HG03095 (cell line): Measurements from ENCODE around the gene TRIM38.

Experiments
- ATAC-seq: cut with Tn5 transposase; IDR thresholded peaks from one replicate; pipeline ENCODE4 v1.9.1; 2021; ENCODE audit warnings: moderate library complexity; ENCODE audit not compliant: unreplicated experiment

The TRIM38 gene

DNA sequence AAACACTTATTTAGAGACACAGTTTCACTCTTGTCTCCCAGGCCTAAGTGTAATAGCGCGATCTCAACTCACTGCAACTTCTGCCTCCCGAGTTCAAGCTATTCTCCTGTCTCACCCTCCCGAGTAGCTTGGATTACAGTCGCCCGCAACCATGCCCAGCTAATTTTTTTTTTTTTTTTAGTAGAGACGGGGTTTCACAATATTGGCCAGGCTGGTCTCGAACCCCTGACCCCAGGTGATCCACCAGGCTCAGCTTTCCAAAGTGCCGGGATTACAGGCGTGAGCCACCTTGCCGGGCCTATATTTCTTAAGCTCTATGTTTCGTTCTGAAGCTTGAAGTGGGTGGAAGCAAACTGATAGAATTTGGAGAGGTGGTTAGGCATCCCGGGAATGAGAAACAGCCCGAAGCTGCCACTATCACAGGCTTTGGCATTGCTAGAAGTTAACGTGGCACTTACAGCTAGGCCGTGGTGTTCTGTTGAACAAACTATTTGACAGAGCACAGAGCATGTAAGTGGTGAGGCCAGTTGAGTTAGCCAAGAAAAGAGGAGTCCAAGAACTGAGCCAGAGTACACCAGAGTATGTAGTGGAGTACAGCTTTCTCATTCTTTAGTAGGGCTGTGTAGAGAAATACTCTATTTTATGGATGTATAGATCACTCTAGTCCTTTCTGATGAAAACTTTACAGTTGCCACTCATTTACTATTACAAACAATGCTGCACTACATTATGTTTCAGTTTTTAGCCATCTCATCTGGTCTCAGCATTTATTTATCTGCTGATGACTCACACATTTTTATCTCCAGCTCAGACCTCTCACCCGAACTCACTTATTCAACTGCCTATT is 62.7 kb downstream of the TRIM38 start:
- ATAC-seq = no peak

DNA sequence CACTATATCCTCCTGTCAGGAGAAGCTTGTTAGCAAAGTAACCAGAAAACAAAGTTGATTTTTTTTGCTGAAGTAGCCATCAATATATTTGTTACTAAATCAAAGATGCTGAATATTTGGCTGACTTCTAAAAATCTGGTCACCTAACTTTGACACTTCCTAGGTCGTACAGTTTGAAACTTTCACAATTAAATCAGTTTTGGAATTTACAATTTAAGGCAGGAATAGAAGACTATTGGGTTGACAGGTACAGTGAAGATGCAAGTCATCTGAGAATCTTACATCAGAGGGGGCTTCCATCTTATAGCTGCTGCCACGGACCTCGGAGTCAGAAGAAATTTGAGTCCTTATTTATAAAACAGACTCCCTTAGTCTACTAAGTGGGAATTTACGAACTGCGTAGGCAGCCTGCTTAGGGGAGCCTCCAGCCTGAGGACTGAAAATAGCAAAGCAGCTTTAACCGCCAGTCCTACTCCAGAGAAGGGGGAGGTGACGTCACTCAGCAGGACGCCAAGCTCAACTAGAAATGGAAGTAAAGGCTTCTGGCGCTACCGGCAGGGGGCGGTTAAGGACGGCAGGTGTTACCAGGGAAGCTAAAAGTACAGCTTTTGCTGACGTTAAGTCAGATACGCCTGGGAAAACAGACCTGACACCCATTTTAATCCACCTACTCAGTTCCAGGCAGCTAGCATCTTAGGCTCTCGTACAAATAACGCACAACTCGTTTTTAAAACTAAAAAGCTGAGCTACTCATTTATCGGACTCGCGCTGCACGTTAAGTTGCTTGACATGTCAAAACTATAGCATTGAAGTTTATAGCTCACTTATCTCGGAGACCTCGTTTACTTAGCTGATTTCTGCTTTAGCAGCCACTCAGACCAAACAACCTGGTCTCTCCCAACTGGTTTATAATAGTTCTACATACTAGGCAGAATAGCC is 63.6 kb downstream of the TRIM38 start:
- peak; percentile 37 for ATAC-seq

- peak; percentile 33 for ATAC-seq
These were observed 64.4 kb downstream of the TRIM38 start for GRCh38 chr6:26026833-26027490.

- no peak for ATAC-seq
These were observed 65.0 kb downstream of the TRIM38 start for GRCh38 chr6:26027491-26028211.

GRCh38 chr6:26028212-26028745 is 65.7 kb downstream of the TRIM38 start:
- no peak for ATAC-seq

DNA sequence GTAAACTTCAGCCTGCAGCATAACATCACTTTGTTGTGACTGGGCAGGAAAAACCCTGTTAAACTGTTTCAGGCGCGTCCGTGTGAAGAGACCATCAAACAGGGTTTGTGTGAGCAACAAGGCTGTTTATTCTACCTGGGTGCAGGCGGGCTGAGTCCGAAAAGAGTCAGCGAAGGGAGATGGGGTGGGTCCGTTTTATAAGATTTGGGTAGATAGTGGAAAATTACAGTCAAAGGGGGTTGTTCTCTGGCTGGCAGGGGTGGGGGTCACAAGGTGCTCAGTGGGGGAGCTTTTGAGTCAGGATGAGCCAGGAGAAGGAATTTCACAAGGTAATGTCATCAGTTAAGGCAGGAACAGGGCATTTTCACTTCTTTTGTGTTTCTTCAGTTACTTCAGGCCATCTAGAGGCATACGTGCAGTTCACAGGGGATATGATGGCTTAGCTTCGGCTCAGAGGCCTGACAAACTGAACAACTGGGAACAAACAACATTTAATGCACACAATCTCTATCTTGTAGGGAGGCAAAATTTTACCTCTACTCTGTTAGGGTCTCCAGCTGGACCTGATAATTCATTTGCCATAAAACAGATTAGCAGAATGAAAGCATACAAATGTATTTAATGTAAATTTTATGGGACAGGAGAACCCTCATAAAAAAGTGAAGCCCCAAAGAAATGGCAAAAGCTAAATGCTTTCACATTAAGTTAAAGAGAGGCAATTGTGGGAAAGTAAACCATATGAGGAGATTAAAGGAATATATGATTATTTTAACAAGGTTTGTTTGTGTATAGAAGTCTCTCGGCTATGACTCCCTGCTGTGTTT is 66.4 kb downstream of the TRIM38 start:
- ATAC-seq = no peak

GRCh38 chr6:26029570-26029856 is 66.9 kb downstream of the TRIM38 start:
- ATAC-seq = no peak

- no peak for ATAC-seq
These were observed 67.5 kb downstream of the TRIM38 start for GRCh38 chr6:26029857-26030653.

DNA sequence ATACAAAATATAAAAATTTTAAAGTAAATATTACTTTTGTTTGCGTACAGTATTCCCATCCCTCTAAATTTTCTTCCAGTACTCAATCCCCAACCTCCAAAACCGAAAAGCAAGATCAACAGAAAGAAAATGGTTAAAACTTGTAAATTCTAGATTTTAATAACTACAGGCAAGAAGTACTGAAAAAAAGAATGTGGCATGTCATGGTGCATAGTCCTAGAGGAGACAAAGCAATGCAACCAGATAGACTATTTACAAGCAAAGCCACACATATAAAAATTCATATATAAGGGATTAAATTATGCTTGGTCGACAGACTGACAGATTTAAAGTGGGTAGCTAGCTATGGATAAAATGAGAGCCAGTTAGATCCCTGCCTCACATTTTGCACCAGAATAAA is 68.1 kb downstream of the TRIM38 start:
- no peak for ATAC-seq

GRCh38 chr6:26031151-26031594 is 68.6 kb downstream of the TRIM38 start:
- no peak for ATAC-seq

GRCh38 chr6:26031595-26032339 is 69.2 kb downstream of the TRIM38 start:
- peak; percentile 42 for ATAC-seq

GRCh38 chr6:26032340-26033084 is 69.9 kb downstream of the TRIM38 start:
- ATAC-seq = no peak

- peak; percentile 42 for ATAC-seq
These were observed 70.7 kb downstream of the TRIM38 start for GRCh38 chr6:26033085-26033940.

DNA sequence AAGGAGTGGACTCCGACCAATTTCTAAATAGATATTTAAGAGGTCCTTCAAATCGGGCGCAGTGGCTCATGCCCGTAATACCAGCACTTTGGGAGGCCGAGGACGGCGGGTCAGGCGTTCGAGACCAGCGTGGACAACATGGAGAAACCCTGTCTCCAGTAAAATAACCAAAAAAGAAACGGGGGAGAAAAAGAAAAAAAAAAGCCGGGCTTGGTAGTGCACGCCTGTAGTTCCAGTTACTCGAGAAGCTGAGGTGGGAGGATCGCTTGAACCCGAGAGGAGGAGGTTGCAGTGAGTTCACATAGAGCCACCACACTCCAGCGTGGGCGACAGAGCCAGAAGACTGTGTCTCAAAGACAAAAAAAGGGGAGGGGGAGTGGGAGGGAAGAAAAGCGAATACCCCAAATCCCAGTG is 71.3 kb downstream of the TRIM38 start:
- ATAC-seq = no peak

GRCh38 chr6:26034905-26035304 is 72.3 kb downstream of the TRIM38 start:
- ATAC-seq = no peak
